ENCODE data around the gene TAAR6. TPM values are rescaled to one million over a fixed set of nuclear protein-coding genes. Genes with fewer than 3 reads are reported as not detected.

TAAR6 gene
- polyA plus RNA-seq, 1 donor (not counting 4 experiments of a cell fraction or from before 2014, with no cell fraction given) = not detected

DNA sequence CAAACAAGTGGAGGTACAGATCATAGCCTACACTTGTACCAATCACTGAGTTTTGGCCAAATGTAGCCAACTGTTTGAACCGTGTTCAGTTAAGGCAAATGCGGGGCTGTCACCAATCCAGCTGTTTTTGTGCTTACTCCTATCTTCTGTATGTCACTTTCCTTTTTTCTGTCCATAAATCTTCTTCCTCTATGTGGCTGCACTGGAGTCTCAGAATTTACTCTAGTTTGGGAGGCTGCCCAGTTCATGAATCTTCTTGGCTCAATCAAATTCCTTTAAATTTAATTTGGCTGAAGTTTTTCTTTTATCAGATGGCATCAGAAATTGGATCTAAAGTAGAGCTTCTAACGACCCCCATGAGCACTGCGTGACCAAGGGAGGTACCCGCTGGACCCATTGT, 45.5 kb upstream of the TAAR6 start:
- TF ChIP-seq EZH2 (IDR thresholded peaks at IDR 0.05; ENCODE audit: low read length) = no peak
- TF ChIP-seq, protein P1, sequence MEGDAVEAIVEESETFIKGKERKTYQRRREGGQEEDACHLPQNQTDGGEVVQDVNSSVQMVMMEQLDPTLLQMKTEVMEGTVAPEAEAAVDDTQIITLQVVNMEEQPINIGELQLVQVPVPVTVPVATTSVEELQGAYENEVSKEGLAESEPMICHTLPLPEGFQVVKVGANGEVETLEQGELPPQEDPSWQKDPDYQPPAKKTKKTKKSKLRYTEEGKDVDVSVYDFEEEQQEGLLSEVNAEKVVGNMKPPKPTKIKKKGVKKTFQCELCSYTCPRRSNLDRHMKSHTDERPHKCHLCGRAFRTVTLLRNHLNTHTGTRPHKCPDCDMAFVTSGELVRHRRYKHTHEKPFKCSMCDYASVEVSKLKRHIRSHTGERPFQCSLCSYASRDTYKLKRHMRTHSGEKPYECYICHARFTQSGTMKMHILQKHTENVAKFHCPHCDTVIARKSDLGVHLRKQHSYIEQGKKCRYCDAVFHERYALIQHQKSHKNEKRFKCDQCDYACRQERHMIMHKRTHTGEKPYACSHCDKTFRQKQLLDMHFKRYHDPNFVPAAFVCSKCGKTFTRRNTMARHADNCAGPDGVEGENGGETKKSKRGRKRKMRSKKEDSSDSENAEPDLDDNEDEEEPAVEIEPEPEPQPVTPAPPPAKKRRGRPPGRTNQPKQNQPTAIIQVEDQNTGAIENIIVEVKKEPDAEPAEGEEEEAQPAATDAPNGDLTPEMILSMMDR (optimal IDR thresholded peaks at IDR 0.05 in 1 of 3, IDR thresholded peaks at IDR 0.05 in 1 of 3, conservative IDR thresholded peaks at IDR 0.05 in 1 of 3; ENCODE audit: extremely low read depth in 1 of 3, insufficient read depth in 2 of 3, low read length in 3 of 3) = no peak
- no peaks in the 10 kb centered on the region for H3K9me1 ChIP-seq (ENCODE audit: control insufficient read depth, extremely low read depth, insufficient read depth, low read length)
- no peaks in the 10 kb centered on the region for H3K27me3 ChIP-seq (ENCODE audit: control insufficient read depth, extremely low read depth, insufficient read depth, low read length)
- H3K79me2 ChIP-seq (ENCODE audit: control insufficient read depth, insufficient read depth, low read length) = no peaks in the 10 kb centered on the region
- FAIRE-seq (no peak), DNase-seq (ENCODE audit: low read depth, low spot score) (no peak)
- no peak overlapping the region for H3K4me2 ChIP-seq (ENCODE audit: control insufficient read depth, extremely low read depth, insufficient read depth, low read depth, low read length)
- no peak overlapping the region for H2AFZ ChIP-seq (ENCODE audit: control insufficient read depth, low read length)
- H3K9ac ChIP-seq (ENCODE audit: control insufficient read depth, extremely low read depth, insufficient read depth, low read length) = no peak overlapping the region
- H3K27ac ChIP-seq (ENCODE audit: control insufficient read depth, insufficient read depth, low read length) = no peak overlapping the region
- no peaks in the 10 kb centered on the region for H4K20me1 ChIP-seq (ENCODE audit: control insufficient read depth, extremely low read depth, insufficient read depth, low read length)
- H3K4me1 ChIP-seq (ENCODE audit: control insufficient read depth, extremely low read depth, insufficient read depth, low read length) = no peaks in the 10 kb centered on the region
- no peaks in the 10 kb centered on the region for H3K9me3 ChIP-seq (ENCODE audit: control insufficient read depth, low read depth, low read length)
- H3K36me3 ChIP-seq (ENCODE audit: control insufficient read depth in 2 of 2, extremely low read depth in 1 of 2, insufficient read depth in 2 of 2, low read length in 2 of 2) = no peaks in the 10 kb centered on the region
- dilution Hi-C loops (cut with MboI; ENCODE audit: extremely low pct_ligation_motif_present, low sequenced_read_pairs) = loop anchor here (10.0 kb wide), 1 partner anchor 240 kb away; no protein-coding TSS in a partner anchor
- H3K4me3 ChIP-seq (ENCODE audit: control insufficient read depth in 2 of 3, extremely low read depth in 1 of 3, insufficient read depth in 2 of 3, low read depth in 1 of 3, low read length in 3 of 3) = no peak overlapping the region

DNA sequence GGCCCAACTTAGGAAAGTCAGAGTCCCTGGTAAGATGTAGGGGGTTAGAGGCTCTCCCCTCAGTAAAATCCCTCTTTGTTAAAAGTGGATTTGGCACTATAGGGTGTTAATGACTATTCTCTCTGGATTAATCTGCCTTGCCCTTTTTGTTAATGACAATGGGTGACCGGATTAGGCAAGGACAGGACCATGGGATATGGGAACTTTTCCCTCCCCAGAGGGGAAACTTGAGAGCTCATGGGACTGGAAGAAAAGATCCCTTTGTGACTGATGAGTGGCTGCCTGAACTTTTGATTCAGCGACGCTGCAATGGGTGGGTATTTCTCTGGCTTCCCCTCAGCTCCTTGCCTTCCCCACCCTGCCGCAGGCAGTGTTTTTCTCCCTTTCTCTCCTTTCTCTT, 44.3 kb upstream of the TAAR6 start:
- DNase-seq (ENCODE audit: low read depth, low spot score) (no peak), FAIRE-seq (no peak)
- H3K4me3 ChIP-seq (ENCODE audit: control insufficient read depth in 2 of 3, extremely low read depth in 1 of 3, insufficient read depth in 2 of 3, low read depth in 1 of 3, low read length in 3 of 3) = no peak overlapping the region
- dilution Hi-C loops (cut with MboI; ENCODE audit: extremely low pct_ligation_motif_present, low sequenced_read_pairs) = loop anchor here (10.0 kb wide), 1 partner anchor 239 kb away; no protein-coding TSS in a partner anchor
- H3K27me3 ChIP-seq (ENCODE audit: control insufficient read depth, extremely low read depth, insufficient read depth, low read length) = no peaks in the 10 kb centered on the region
- H3K9me3 ChIP-seq (ENCODE audit: control insufficient read depth, low read depth, low read length) = no peaks in the 10 kb centered on the region
- H4K20me1 ChIP-seq (ENCODE audit: control insufficient read depth, extremely low read depth, insufficient read depth, low read length) = no peaks in the 10 kb centered on the region
- H3K4me2 ChIP-seq (ENCODE audit: control insufficient read depth, extremely low read depth, insufficient read depth, low read depth, low read length) = no peak overlapping the region
- no peaks in the 10 kb centered on the region for H3K4me1 ChIP-seq (ENCODE audit: control insufficient read depth, extremely low read depth, insufficient read depth, low read length)
- no peak overlapping the region for H3K27ac ChIP-seq (ENCODE audit: control insufficient read depth, insufficient read depth, low read length)
- H3K9me1 ChIP-seq (ENCODE audit: control insufficient read depth, extremely low read depth, insufficient read depth, low read length) = no peaks in the 10 kb centered on the region
- H2AFZ ChIP-seq (ENCODE audit: control insufficient read depth, low read length) = no peak overlapping the region
- H3K79me2 ChIP-seq (ENCODE audit: control insufficient read depth, insufficient read depth, low read length) = no peaks in the 10 kb centered on the region
- no peak for TF ChIP-seq EZH2 (IDR thresholded peaks at IDR 0.05; ENCODE audit: low read length)
- TF ChIP-seq, protein P1 (optimal IDR thresholded peaks at IDR 0.05 in 1 of 3, IDR thresholded peaks at IDR 0.05 in 1 of 3, conservative IDR thresholded peaks at IDR 0.05 in 1 of 3; ENCODE audit: extremely low read depth in 1 of 3, insufficient read depth in 2 of 3, low read length in 3 of 3) = no peak
- H3K9ac ChIP-seq (ENCODE audit: control insufficient read depth, extremely low read depth, insufficient read depth, low read length) = no peak overlapping the region
- no peaks in the 10 kb centered on the region for H3K36me3 ChIP-seq (ENCODE audit: control insufficient read depth in 2 of 2, extremely low read depth in 1 of 2, insufficient read depth in 2 of 2, low read length in 2 of 2)
